Measurements from ENCODE around the gene LBHD1.
"Not testable (repeated sequence)": the region's sequence is repeated elsewhere in the genome, so short reads cannot be mapped to it uniquely, and the experiment has no call there.

Gene LBHD1

GRCh38 chr11:62676698-62677097 is 4.6 kb upstream of the LBHD1 start:
- H2AFZ ChIP-seq (ENCODE audit: low read length), result no peak overlapping the region
- H3K9me2 ChIP-seq (replicated peaks; ENCODE audit: low read depth, low read length), result no peaks in the 10 kb centered on the region
- TF ChIP-seq CTCF (conservative IDR thresholded peaks at IDR 0.05; ENCODE audit: low read length) (no peak), EZH2phosphoT487 (IDR thresholded peaks at IDR 0.05; ENCODE audit: borderline replicate concordance) (no peak)
- H3K9me3 ChIP-seq (ENCODE audit: insufficient read depth, low read depth, low read length), result no peaks in the 10 kb centered on the region
- peaks cover 57% of the 10 kb centered on the region for H3K79me2 ChIP-seq (ENCODE audit: insufficient read depth, low read length)
- peaks cover 29% of the 10 kb centered on the region for H3K4me1 ChIP-seq (ENCODE audit: insufficient read depth, low read length, poor library complexity, severe bottlenecking)
- peak overlapping the region; percentile 85 for H3K4me2 ChIP-seq (ENCODE audit: low read depth, low read length, poor library complexity, severe bottlenecking)
- peaks cover 33% of the 10 kb centered on the region for H4K20me1 ChIP-seq (ENCODE audit: insufficient read depth, low read length, poor library complexity, severe bottlenecking)
- no peaks in the 10 kb centered on the region for H3K27me3 ChIP-seq (ENCODE audit: insufficient read depth, low read length, poor library complexity, severe bottlenecking)
- H3F3A ChIP-seq (ENCODE audit: low read depth), result no peaks in the 10 kb centered on the region
- peak overlapping the region; percentile 90 for H3K9ac ChIP-seq (ENCODE audit: low read depth, low read length, poor library complexity, severe bottlenecking)
- H3K36me3 ChIP-seq (ENCODE audit: insufficient read depth, low read length), result no peaks in the 10 kb centered on the region; the same call in 1 of the 2 replicates
- H3K4me3 ChIP-seq (ENCODE audit: low read length, poor library complexity, severe bottlenecking), result peak overlapping the region; percentile 91

GRCh38 chr11:62675415-62675814 is 3.3 kb upstream of the LBHD1 start:
- not testable (repeated sequence) for H3K9me3 ChIP-seq (ENCODE audit: insufficient read depth, low read depth, low read length); H3K4me2 ChIP-seq (ENCODE audit: low read depth, low read length, poor library complexity, severe bottlenecking); H3K27me3 ChIP-seq (ENCODE audit: insufficient read depth, low read length, poor library complexity, severe bottlenecking); H3K9me2 ChIP-seq (replicated peaks; ENCODE audit: low read depth, low read length); H2AFZ ChIP-seq (ENCODE audit: low read length); H3K36me3 ChIP-seq (ENCODE audit: insufficient read depth, low read length); H3K9ac ChIP-seq (ENCODE audit: low read depth, low read length, poor library complexity, severe bottlenecking); H3K4me3 ChIP-seq (ENCODE audit: low read length, poor library complexity, severe bottlenecking); H3F3A ChIP-seq (ENCODE audit: low read depth)
- Histone ChIP-seq H3K4me1 (ENCODE audit: insufficient read depth, low read length, poor library complexity, severe bottlenecking) (peaks cover 35% of the 10 kb centered on the region), H4K20me1 (ENCODE audit: insufficient read depth, low read length, poor library complexity, severe bottlenecking) (peaks cover 33% of the 10 kb centered on the region), H3K79me2 (ENCODE audit: insufficient read depth, low read length) (peaks cover 67% of the 10 kb centered on the region)

GRCh38 chr11:62673196-62673525 is 1.1 kb upstream of the LBHD1 start:
- Histone ChIP-seq H3K36me3 (ENCODE audit: insufficient read depth, low read length) (no peaks in the 10 kb centered on the region; the same call in 1 of the 2 replicates), H3F3A (ENCODE audit: low read depth) (no peaks in the 10 kb centered on the region; the same call in 1 of the 2 replicates), H3K4me1 (ENCODE audit: insufficient read depth, low read length, poor library complexity, severe bottlenecking) (peaks cover 42% of the 10 kb centered on the region), H3K27me3 (ENCODE audit: insufficient read depth, low read length, poor library complexity, severe bottlenecking) (no peaks in the 10 kb centered on the region), H3K4me2 (ENCODE audit: low read depth, low read length, poor library complexity, severe bottlenecking) (peak overlapping the region; percentile 87), H3K79me2 (ENCODE audit: insufficient read depth, low read length) (peaks cover 74% of the 10 kb centered on the region), H3K9me3 (ENCODE audit: insufficient read depth, low read depth, low read length) (no peaks in the 10 kb centered on the region), H2AFZ (ENCODE audit: low read length) (no peak overlapping the region), H3K4me3 (ENCODE audit: low read length, poor library complexity, severe bottlenecking) (peak overlapping the region; percentile 80), H4K20me1 (ENCODE audit: insufficient read depth, low read length, poor library complexity, severe bottlenecking) (peaks cover 30% of the 10 kb centered on the region), H3K9me2 (replicated peaks; ENCODE audit: low read depth, low read length) (no peaks in the 10 kb centered on the region), H3K9ac (ENCODE audit: low read depth, low read length, poor library complexity, severe bottlenecking) (peak overlapping the region; percentile 91)
- no peak for TF ChIP-seq CTCF (conservative IDR thresholded peaks at IDR 0.05; ENCODE audit: low read length)
- no peak for TF ChIP-seq EZH2phosphoT487 (IDR thresholded peaks at IDR 0.05; ENCODE audit: borderline replicate concordance)

GRCh38 chr11:62671236-62671607 is 845 bp downstream of the LBHD1 start:
- Histone ChIP-seq H3F3A (ENCODE audit: low read depth) (no peaks in the 10 kb centered on the region; the same call in 1 of the 2 replicates), H3K9me2 (replicated peaks; ENCODE audit: low read depth, low read length) (no peaks in the 10 kb centered on the region), H3K4me1 (ENCODE audit: insufficient read depth, low read length, poor library complexity, severe bottlenecking) (peaks cover 42% of the 10 kb centered on the region), H3K4me2 (ENCODE audit: low read depth, low read length, poor library complexity, severe bottlenecking) (peak overlapping the region; percentile 87), H3K79me2 (ENCODE audit: insufficient read depth, low read length) (peaks cover 73% of the 10 kb centered on the region), H3K9ac (ENCODE audit: low read depth, low read length, poor library complexity, severe bottlenecking) (peak overlapping the region; percentile 91), H3K9me3 (ENCODE audit: insufficient read depth, low read depth, low read length) (no peaks in the 10 kb centered on the region), H3K4me3 (ENCODE audit: low read length, poor library complexity, severe bottlenecking) (peak overlapping the region; percentile 80), H2AFZ (ENCODE audit: low read length) (peak overlapping the region; percentile 91), H4K20me1 (ENCODE audit: insufficient read depth, low read length, poor library complexity, severe bottlenecking) (peaks cover 23% of the 10 kb centered on the region), H3K36me3 (ENCODE audit: insufficient read depth, low read length) (no peaks in the 10 kb centered on the region; the same call in 1 of the 2 replicates), H3K27me3 (ENCODE audit: insufficient read depth, low read length, poor library complexity, severe bottlenecking) (no peaks in the 10 kb centered on the region)
- TF ChIP-seq CTCF (conservative IDR thresholded peaks at IDR 0.05; ENCODE audit: low read length) (no peak), EZH2phosphoT487 (IDR thresholded peaks at IDR 0.05; ENCODE audit: borderline replicate concordance) (no peak)

Measured in Loucy (cell line).